SK-N-MC (cell line): ENCODE measurements around the gene ING3.

ENCODE experiments used
- EZH2 ChIP-seq: fragments of 200-600 bp; sonication (generic); IDR thresholded peaks from one replicate; pipeline ENCODE4 v1.6.1; 2017; ENCODE audit warnings: antibody characterized with exemption
- POLR2AphosphoS5 ChIP-seq: IDR thresholded peaks from 2 replicates; pipeline ENCODE4 v1.6.1; 2012; ENCODE audit warnings: mild to moderate bottlenecking, low read depth, low read length, borderline replicate concordance

DNA sequence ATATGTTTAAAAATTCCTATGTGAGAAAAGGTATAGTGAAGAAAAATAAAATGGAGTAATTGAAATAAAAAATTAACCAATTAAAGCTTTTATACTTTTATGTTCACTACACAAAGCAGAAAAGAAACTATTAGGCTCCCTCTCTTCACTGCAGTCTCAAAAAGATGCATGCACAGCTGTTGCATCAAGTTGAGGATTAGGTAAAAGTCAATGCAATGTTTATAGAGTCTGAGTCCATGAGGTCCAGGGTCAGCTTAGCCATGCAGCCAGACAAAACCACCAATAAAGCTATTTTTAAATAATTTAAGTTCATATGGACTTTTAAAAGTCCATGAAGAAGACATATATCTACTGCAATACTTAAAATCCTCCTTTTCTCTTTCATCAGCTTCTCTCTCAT is 31.1 kb upstream of the ING3 start:
- TF ChIP-seq POLR2AphosphoS5 (no peak), EZH2 (no peak)
